HAP-1 (cell line): Measurements from ENCODE around the gene CXCL5.

Source experiments
- DNase-seq, 2 experiments: peaks; one replicate each; pipeline ENCODE4 v3.0.0-alpha.2; 2016 to 2020; ENCODE audit warnings: low spot score in 2 of 2
- H3K27me3 ChIP-seq: fragments of 250-450 bp; sonication (Bioruptor Pico); 2 replicates; pipeline ENCODE4 v1.5.1; 2020; ENCODE audit warnings: low read depth, mild to moderate bottlenecking, moderate library complexity
- H3K36me3 ChIP-seq: fragments of 250-450 bp; sonication (Bioruptor Pico); replicated peaks from 2 replicates; pipeline ENCODE4 v1.5.1; 2020; ENCODE audit warnings: mild to moderate bottlenecking
- H3K4me1 ChIP-seq: fragments of 250-450 bp; sonication (Bioruptor Pico); 2 replicates; pipeline ENCODE4 v1.5.1; 2020; ENCODE audit warnings: mild to moderate bottlenecking
- H3K4me3 ChIP-seq: fragments of 250-450 bp; sonication (Bioruptor Pico); 2 replicates; pipeline ENCODE4 v1.5.1; 2020; ENCODE audit warnings: mild to moderate bottlenecking, moderate library complexity
- H3K9me3 ChIP-seq: fragments of 250-450 bp; sonication (Bioruptor Pico); 2 replicates; pipeline ENCODE4 v1.5.1; 2020; ENCODE audit warnings: mild to moderate bottlenecking, moderate library complexity
- in situ Hi-C: fragments of 300-500 bp; cut with MboI; formaldehyde crosslinking; loops from 3 replicates; pipeline ENCODE4 v1.14.3; 2020; ENCODE audit warnings: low sequenced_read_pairs, inconsistent platforms, mixed read lengths

The CXCL5 gene

GRCh38 chr4:73998040-73999011 is at the start of gene CXCL5:
TSS of gene CXCL5 (minus strand) at chr4:73998677. CDS start at chr4:73998581, 96 bp downstream.
- H3K4me1 ChIP-seq = no peaks in the 10 kb centered on the region
- no peak for DNase-seq
- H3K27me3 ChIP-seq = no peaks in the 10 kb centered on the region
- no peaks in the 10 kb centered on the region for H3K36me3 ChIP-seq
- in situ Hi-C loops = no loop called here
- no peaks in the 10 kb centered on the region for H3K9me3 ChIP-seq
- no peak within 1 kb of the TSS for H3K4me3 ChIP-seq

- no peak for DNase-seq
- no peaks in the 10 kb centered on the region for H3K9me3 ChIP-seq
- H3K36me3 ChIP-seq = no peaks in the 10 kb centered on the region
- no peaks in the 10 kb centered on the region for H3K4me1 ChIP-seq
- in situ Hi-C loops = no loop called here
- no peak overlapping the region for H3K4me3 ChIP-seq
- H3K27me3 ChIP-seq = peaks cover 4% of the 10 kb centered on the region; the same call in 1 of the 2 replicates
Observed at GRCh38 chr4:74047152-74047551, 48.7 kb upstream of the CXCL5 start.

DNA sequence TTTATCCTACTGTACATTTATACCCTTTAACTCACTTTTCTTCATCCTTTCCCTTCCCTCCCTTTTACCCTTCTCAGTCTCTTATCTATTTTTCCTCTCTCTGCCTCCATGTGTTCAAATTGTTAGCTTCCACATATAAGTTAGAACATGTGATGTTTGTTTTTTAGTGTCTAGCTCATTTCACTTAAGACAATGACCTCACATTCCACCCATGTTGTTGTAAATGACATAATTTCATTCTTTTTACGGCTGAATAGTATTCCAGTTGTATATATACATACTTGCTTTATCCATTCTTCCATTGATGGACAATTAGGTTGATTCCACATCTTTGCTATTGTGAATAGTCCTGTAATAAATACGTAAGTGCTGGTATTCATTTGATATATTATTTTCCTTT is 47.3 kb upstream of the CXCL5 start:
- in situ Hi-C loops = no loop called here
- Histone ChIP-seq H3K36me3 (no peaks in the 10 kb centered on the region), H3K4me1 (no peaks in the 10 kb centered on the region), H3K9me3 (no peaks in the 10 kb centered on the region), H3K4me3 (no peak overlapping the region), H3K27me3 (peaks cover 6% of the 10 kb centered on the region; the same call in 1 of the 2 replicates)
- no peak for DNase-seq

GRCh38 chr4:74045247-74045646 is 46.8 kb upstream of the CXCL5 start:
- Histone ChIP-seq H3K36me3 (no peaks in the 10 kb centered on the region), H3K4me3 (no peak overlapping the region), H3K9me3 (no peaks in the 10 kb centered on the region), H3K27me3 (peaks cover 8% of the 10 kb centered on the region; the same call in 1 of the 2 replicates), H3K4me1 (no peaks in the 10 kb centered on the region)
- DNase-seq = no peak
- in situ Hi-C loops = no loop called here

- no peaks in the 10 kb centered on the region for H3K4me1 ChIP-seq
- no peak for DNase-seq
- no peaks in the 10 kb centered on the region for H3K36me3 ChIP-seq
- in situ Hi-C loops = no loop called here
- H3K27me3 ChIP-seq = peaks cover 12% of the 10 kb centered on the region
- no peaks in the 10 kb centered on the region for H3K9me3 ChIP-seq
- no peak overlapping the region for H3K4me3 ChIP-seq
Observed at GRCh38 chr4:74044677-74045076, 46.2 kb upstream of the CXCL5 start.

GRCh38 chr4:74042681-74043080 is 44.2 kb upstream of the CXCL5 start:
- H3K4me3 ChIP-seq = no peak overlapping the region
- peaks cover 4% of the 10 kb centered on the region; the same call in 1 of the 2 replicates for H3K4me1 ChIP-seq
- peaks cover 16% of the 10 kb centered on the region for H3K27me3 ChIP-seq
- no peak for DNase-seq
- in situ Hi-C loops = no loop called here
- H3K36me3 ChIP-seq = no peaks in the 10 kb centered on the region
- H3K9me3 ChIP-seq = no peaks in the 10 kb centered on the region

DNA sequence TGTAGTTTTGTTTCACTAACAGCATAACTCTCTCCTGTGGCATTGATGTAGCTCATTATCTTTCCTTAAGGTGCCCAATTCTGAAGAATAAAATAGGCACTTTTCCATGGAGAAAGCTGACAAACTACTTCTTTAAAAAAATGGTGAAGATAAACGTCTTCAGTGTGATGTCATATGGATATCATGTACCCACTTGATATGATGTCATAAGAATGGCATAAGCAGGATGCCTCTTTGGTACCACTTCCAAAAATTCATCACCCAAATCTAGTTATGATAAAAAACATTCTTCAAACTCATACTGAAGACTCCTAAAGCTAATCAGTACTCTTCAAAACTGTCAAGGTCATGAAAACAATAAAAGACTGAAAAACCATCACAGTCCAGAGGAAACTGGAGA is 42.9 kb upstream of the CXCL5 start:
- no peaks in the 10 kb centered on the region for H3K9me3 ChIP-seq
- H3K4me1 ChIP-seq = peaks cover 4% of the 10 kb centered on the region; the same call in 1 of the 2 replicates
- no peak for DNase-seq
- no peak overlapping the region for H3K4me3 ChIP-seq
- in situ Hi-C loops = no loop called here
- H3K27me3 ChIP-seq = peaks cover 18% of the 10 kb centered on the region
- H3K36me3 ChIP-seq = no peaks in the 10 kb centered on the region

- Histone ChIP-seq H3K27me3 (peaks cover 26% of the 10 kb centered on the region), H3K4me1 (peaks cover 4% of the 10 kb centered on the region; the same call in 1 of the 2 replicates), H3K4me3 (peak overlapping the region; percentile 54), H3K36me3 (no peaks in the 10 kb centered on the region), H3K9me3 (no peaks in the 10 kb centered on the region)
- no peak for DNase-seq
- in situ Hi-C loops = no loop called here
Observed at GRCh38 chr4:74039315-74039763, 40.9 kb upstream of the CXCL5 start.

DNA sequence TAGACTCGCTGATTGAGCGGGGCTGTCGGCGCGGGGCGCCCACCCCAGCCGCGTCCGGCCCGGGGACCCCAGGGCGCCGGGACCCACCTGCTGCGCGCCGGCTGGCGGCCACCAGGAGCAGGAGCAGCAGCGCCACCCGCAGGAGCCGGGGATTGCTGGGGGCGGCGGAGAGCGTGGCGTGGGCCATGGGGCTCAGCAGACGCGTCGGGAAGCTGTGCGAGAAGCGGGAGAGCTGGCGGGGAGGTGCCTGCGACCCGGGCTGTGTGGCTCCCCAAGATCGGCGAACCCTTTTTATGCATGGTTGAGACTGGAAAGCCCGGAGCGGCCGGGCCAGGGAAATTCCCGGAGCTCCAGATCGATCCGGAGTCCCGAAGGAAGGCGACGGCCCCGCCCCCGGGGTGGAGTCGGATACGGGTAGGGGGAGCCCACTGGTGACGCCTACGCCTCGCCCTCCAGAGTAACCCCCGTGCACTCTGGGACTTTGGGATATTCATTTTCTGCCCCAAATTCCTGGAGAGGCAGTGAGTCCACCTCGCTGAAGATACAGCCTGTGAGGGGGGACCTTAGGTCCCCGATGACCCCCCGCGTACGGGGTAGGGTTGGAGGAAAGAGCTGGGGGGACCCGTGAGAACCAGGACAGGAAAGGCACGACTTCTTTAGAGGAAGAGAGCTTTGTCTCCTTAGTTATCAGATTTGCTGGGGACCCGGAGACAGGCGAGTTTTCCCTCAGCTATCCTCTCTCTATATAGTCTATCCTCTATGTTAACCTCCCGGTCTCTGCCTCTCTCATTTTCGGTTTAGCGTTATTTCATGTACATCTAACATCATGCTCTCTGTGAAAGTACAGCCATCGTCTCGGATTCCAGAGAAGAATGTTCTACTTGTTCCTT is 40.2 kb upstream of the CXCL5 start, which contains the start of gene CXCL3:
Gene CXCL3 (minus strand): TSS at position 265 of the 890 bp plus-strand sequence. CDS start 78 bp downstream, at position 187.
- in situ Hi-C loops = no loop called here
- Histone ChIP-seq H3K4me3 (peak within 1 kb of the TSS; percentile 54), H3K9me3 (no peaks in the 10 kb centered on the region), H3K4me1 (peaks cover 4% of the 10 kb centered on the region; the same call in 1 of the 2 replicates), H3K27me3 (peaks cover 26% of the 10 kb centered on the region), H3K36me3 (no peaks in the 10 kb centered on the region)
- peak; percentile 29 to 84 for DNase-seq

DNA sequence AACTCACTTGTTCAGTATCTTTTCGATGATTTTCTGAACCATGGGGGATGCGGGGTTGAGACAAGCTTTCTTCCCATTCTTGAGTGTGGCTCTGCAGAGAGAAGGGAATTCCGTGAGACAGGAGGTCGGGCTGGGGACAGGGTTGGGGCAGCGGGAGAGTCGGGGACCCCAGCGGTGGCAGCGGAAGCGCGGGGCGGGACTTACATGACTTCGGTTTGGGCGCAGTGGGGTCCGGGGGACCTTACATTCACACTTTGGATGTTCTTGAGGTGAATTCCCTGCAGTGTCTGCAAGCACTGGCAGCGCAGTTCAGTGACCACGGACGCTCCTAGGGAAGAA is 39.6 kb upstream of the CXCL5 start:
- Histone ChIP-seq H3K4me1 (peaks cover 4% of the 10 kb centered on the region; the same call in 1 of the 2 replicates), H3K9me3 (no peaks in the 10 kb centered on the region), H3K4me3 (peak overlapping the region; percentile 54), H3K36me3 (no peaks in the 10 kb centered on the region), H3K27me3 (peaks cover 26% of the 10 kb centered on the region)
- DNase-seq = peak in 1 of 2 experiments; percentile 23
- in situ Hi-C loops = no loop called here

- in situ Hi-C loops = no loop called here
- Histone ChIP-seq H3K36me3 (no peaks in the 10 kb centered on the region), H3K4me1 (peaks cover 4% of the 10 kb centered on the region; the same call in 1 of the 2 replicates), H3K9me3 (no peaks in the 10 kb centered on the region), H3K4me3 (no peak overlapping the region; the same call in 1 of the 2 replicates), H3K27me3 (peaks cover 23% of the 10 kb centered on the region)
- no peak for DNase-seq
Observed at GRCh38 chr4:74037076-74037955, 38.8 kb upstream of the CXCL5 start.

GRCh38 chr4:74033739-74034138 is 35.3 kb upstream of the CXCL5 start:
- H3K36me3 ChIP-seq = no peaks in the 10 kb centered on the region
- in situ Hi-C loops = no loop called here
- H3K4me1 ChIP-seq = no peaks in the 10 kb centered on the region
- H3K27me3 ChIP-seq = peaks cover 10% of the 10 kb centered on the region
- H3K9me3 ChIP-seq = no peaks in the 10 kb centered on the region
- H3K4me3 ChIP-seq = no peak overlapping the region
- DNase-seq = no peak

DNA sequence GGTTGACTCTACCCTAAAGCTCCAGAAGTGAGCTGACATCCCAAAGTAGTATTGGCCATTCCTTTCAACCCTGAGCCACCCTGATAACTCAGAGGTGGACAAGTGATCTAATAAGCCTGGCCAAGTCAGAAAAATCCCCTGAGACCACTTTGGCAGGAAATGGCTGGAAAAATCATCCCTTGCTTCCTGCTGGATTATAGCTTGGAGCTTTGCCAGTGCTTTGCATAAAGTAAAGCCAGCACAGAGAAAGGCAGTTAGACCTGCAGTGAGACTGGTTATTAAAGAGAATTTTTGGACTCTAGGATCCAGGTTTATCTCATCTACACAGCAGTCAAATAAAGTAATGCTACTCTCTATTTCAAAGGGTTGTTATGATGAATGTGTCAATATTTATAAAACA is 33.6 kb upstream of the CXCL5 start:
- H3K4me3 ChIP-seq = no peak overlapping the region
- no peak for DNase-seq
- in situ Hi-C loops = no loop called here
- H3K4me1 ChIP-seq = no peaks in the 10 kb centered on the region
- H3K9me3 ChIP-seq = no peaks in the 10 kb centered on the region
- peaks cover 10% of the 10 kb centered on the region for H3K27me3 ChIP-seq
- H3K36me3 ChIP-seq = no peaks in the 10 kb centered on the region
